NCI-H748 (cell line): ENCODE results near the gene RPL34.
"Not testable (repeated sequence)": the region's sequence is repeated elsewhere in the genome, so short reads cannot be mapped to it uniquely, and the experiment has no call there.

Experiments
- DNase-seq: peaks from one replicate; lab custom pipeline; 2025; ENCODE audit not compliant: unreplicated experiment; lab: John Stamatoyannopoulos, UW

Gene RPL34

DNA sequence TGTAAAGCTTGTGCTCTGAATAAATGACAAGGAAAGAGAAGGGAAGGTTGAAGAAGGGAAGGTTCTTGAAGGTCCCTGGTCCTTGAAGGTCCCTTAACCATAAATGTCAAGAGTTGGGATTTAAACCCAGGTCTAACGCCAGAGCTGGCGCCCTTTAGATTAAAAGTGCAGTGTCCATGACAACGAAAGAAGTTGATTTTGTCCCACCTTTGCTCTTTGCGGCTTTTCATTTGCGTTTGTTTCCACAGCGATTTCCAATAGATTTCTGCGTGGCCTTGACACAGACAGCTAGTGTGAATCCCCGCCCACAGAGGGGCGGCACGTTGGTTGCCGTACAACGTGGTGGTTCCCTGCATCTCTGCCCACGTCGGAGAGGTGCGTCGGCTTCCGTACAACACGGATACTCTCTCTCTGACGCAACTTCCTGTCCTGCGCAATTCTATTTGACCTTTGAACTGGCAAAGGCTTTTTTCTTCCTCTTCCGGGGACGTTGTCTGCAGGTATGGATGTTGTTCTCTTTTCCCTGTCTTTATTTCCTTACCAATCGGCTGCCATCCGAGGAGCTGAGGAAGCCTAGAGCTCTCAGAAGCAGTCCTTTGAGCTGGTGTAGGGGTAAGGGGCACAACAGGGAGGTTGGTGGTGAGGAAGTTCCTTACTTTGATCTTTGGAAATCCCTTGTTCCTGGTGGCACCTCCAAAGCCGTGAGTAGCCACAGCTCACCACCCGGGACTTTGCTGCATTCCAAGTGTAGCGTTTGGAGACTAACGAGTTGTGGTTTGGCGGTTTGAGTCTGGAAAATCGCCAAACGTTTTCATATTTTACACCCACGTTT, at the start of gene RPL34:
Gene RPL34, plus strand, starts transcription at position 476 of the 832 bp plus-strand sequence. CDS start 1,384 bp downstream, outside the sequence.
- DNase-seq: peak; percentile 96

DNA sequence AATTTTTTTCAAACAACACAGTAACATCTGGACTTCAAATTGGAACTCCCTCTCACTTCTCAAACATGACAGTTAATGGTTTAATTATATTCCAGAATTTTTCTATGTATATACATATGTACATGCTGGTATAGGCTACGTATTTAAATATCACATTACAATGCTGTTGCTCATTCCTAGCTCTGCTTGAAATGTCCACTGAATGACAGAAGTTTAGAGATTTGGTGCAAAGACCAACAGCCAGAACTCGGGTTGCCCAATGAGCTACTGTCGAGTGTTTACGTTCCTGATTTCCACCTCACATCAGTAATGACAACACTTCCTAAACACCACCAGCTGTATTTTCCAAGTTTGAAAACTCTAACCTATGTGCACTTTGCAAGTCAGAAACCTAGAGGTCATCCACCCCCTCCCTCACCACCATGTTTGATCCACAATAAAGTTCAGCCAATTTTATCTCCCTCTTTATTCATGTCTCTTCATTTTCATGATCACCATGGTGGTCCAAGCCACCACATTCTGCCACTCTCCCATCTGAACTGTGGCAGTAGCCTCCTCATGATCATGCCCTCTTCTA, 49.3 kb upstream of the RPL34 start:
- DNase-seq: no peak

DNA sequence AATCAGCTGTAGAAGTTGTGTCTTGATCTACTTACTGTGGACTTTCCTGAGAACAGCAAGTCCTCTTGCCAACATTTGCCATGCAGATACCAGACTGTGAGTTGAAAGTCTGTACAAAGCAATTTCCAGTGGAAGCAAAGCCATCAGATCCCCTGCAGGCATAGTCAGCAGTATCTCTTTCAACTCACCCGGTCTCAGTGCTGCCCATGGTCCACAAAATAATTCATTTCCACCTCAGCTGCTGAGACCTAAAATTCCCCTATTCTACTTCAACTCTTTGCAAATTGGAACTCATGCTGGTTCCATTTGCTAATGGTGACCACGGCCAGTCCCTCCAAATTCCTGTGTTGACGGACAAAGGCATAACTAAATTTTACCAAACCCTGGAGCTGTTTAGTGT, 46.0 kb upstream of the RPL34 start:
- no peak for DNase-seq

DNA sequence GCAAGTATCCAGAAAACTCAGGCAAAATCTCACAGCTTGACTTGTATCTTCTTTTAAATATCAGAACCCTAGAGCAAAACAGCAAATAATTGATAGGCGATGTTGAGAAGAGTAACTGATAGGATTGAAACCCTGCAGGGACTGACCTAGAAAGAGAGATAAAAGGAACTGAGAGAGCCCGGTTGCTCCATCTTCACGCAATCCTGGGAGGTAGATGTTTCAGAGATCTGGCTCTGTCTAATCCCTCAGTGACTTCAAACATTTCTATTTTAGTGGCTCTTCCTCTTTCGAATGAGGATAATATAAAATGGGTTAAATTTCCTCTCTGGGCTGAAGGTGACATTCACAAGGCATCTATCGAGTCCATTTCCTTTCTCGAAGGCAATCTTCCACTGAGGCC, 39.3 kb upstream of the RPL34 start:
- DNase-seq: no peak

DNA sequence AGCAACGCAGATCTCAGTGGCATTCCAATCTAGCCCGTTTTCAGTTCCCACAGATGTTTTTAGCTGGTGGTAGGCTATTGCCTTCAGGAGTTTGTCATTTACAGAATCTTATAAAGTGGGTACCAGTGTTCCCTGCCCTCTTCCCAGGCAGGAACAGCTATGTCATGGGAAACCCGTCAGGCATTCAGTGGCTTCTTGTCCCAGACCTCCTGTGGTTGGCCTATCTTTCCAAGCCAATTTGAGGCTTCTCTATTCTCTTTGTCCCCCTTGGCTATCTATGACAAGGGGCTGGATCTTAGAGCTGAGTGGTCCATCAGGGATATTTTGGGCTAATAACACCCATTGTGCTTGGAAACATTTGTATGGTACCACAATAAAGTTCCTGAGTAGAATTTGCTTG, 33.6 kb upstream of the RPL34 start:
- DNase-seq: no peak

DNA sequence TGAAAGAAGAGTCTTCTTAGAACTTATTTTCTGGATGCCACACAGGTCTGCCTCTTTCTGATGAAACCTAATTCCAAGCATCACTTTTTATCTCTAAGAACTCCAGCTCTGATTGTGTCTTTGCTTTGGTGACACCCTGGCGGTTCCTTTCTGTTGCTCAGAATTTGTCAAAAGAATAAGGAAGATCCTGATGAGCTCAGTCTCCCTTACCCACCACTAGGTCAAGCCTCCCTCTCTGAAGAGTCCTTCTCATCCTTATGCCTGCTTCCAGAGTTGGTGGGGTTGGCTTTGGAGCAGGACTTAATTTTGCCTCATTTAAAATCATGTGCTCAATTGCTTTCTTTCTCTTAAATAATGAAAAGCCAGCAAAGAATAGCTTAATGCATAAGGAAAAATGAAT, 31.5 kb upstream of the RPL34 start:
- DNase-seq: no peak

DNA sequence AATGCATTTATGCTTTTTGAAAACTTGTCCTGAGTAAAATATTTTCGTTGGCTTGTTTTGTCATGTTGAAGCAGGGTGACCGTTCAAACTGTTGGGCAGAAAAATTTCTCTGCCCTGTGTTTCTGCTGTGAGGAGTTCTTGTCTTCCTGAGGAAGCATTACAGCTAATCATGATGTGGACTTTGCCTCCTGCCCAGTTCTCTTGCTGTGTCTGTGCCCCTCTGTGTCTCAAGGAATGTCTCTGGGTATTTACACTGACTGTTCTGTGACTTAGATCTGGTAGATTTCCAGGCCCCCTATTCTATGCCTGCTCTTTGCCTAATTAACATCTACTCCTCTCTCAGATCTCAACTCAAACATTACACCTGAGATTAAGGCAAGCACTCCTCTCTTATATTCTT, 30.4 kb upstream of the RPL34 start:
- DNase-seq: no peak

DNA sequence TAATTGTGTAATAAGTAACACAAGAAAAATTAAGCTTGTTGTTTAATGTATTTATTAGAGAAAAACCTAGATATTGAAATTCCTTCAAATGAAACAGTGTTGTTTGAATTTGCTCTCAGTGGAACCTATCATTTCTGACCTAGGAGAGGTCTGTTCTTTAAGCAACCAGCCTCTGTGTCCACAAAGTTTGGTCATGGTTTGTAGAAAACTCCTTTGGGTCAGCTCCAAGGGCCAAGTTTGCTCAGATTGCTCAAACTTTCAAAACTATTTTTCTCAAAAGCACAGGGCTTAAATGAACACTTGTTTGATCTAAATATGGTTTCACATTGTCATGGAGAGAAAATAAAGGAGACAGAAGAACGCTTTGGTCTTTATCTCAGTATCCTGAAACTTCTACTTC, 29.6 kb upstream of the RPL34 start:
- DNase-seq: no peak

DNA sequence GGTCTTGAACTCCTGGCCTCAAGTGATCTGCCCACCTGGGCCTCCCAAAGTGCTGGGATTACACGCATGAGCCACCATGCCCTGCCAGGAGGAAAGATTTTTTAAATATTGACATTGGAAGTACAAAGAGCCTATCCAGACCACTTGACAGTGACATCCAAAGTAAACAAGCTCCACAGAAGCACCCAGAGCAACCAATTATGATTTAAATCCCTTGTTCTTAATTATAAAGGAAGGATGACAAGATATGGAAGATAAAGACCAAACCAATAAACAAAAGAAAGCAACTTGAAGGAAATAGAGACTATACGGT, 27.7 kb upstream of the RPL34 start:
- DNase-seq: peak; percentile 55

DNA sequence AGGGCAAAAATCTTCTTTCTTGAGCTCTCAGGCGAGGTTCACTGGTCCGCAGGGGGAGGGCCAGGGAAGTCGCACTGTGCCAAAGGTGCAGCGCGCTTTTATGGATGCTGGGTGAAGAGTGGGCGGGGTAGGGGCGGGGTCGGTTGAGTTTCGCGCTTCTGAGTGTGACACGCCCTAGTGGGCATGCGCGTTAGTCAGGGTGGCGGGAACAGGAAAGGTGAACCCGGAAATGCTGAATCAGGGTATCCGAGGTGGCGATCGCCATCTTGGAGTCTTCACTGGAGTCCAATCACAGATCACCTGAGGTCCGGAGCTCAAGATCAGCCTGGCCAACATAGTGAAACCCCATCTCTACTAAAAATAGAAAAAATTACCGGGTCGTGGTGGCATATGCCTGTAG, 26.1 kb upstream of the RPL34 start:
- not testable (repeated sequence) for DNase-seq

DNA sequence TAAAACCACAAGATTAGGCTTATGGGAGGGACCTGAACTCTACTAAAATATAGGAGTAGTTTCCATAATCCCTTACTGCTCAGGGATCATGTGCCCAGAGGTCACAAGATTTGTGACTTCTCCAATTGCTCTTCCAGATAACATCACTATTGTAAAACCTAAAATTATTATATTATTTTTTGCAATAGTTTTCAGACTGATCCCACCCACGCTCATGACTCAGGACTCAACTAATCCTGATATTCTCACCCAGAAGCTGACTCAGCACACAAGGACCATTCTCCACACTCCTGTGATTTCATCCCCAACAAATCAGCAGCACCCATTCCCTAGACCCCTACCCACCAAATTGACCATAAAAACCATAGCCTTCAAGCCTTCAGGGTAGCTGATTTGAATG, 24.0 kb upstream of the RPL34 start:
- no peak for DNase-seq

DNA sequence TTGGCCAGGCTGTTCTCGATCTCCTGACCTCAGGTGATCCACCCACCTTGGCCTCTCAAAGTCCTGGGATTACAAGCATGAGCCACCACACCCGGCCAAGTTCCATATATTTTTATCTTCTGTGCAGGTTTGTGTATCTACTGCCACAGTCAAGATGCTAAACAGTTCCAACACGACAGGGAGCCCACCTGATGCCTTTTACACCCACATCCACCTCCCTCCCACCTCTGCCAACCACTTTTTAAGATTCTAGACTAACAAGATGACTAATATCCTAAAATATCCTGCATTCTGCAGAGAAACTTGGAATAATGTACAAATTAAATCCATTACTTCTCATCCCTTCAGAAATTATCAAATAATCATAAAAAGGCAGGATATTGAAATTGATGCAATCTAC, 19.3 kb upstream of the RPL34 start:
- DNase-seq: no peak

DNA sequence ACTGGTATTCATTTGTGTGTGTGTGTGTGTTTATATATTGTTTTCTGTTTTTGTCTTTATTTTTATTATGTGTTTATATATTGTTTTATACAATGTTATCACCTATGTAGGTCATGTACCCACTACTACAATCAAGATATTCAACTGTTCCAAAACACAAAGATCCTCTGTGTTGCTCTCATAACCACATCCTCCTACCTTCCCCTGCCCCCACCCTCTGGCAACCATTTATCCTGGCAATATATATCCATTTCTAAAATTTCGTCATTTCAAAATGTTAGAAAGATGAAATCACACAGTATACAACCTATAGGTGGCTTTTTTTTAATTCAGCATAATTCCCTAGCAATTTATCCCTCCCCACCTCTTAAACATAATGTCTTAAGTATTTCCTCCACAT, 18.8 kb upstream of the RPL34 start:
- no peak for DNase-seq

DNA sequence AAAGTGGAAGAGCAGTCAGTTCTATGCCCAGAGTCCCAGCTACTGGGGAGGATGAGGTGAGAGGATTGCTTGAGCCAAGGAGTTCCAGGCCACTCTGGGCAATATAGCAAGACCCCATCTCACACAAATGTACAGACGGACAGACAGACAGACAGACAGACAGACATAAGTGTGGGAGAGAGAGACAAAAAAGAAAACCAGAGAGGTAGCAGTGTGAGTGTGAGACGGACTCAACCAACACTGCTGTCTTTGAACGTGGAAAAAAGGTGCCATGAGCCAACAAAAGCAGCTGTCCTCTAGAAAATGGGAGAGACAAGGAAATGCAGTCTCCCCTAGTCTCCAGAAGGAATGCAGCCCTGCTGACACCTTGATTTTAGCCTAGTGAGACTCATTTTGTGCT, 18.2 kb upstream of the RPL34 start:
- no peak for DNase-seq

DNA sequence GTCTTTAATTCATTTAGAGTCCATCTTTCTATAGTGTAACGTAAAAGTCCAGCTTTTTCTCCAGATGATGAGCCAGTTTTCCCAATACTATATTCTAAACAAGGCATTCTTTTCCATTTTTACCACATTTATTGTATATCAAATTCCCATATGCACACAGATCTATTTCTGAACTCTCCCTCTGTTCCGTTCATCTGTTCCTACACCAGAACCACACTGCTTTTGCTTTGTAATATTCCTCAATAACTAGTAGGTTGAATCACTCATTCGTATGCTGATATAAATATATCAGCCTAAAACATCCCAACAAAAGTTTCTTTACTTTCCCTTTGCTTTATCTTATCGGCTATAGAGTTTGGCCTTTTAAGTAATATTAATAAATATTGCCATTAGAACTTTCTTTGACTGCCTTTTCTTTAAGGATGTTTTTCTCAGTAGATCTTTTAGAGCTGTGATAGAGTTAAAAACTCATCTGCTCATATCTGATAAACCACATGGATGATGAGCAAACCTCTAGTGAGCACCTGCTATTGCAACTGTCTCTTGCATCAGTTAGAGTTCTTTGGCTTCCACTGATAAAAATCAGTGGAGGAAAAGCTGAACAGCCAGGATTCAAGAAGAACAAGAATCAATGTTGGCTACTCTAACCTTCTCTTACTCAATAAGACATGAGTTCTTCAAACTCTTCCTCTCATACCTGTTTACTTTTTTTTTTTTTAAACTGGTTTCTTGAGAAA, 13.1 kb upstream of the RPL34 start:
- DNase-seq: no peak

DNA sequence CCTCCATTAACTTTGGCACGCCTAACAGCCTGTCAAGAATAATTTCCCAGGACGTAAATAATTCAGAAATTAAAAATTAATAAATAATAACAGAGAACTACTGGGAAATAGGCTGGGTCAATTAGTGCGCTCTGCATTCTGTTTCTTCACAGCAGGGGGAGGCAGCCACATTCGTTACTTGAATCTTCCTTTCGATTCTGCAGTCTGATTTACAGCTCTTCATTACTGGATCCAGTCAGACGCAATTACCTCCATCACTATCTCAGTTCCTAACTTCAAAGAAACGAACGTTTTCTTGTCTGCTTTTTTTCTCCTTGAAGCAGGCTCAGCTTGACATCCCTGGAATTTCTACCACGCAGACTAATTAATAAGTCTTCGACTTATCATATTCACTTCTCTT, 9.0 kb upstream of the RPL34 start:
- DNase-seq: peak; percentile 4

DNA sequence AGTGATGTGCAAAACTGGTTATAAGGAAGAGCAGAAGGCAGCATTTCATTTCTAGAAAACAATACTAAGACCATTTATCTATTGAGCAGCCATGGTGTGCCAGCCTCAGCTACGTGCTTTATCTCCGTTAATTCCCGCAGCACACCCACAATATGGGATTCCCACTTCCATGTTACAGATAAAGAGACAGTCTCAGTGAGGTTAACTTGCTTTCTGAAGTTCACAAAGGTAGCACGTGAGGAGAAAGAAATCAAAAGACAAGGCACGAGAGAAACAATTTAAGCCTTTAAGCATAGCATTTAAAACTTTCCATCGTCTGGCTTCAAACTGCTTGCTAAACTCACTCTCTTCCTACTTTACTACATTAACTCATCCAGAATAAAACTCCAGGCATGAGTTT, 8.0 kb upstream of the RPL34 start:
- DNase-seq: no peak

DNA sequence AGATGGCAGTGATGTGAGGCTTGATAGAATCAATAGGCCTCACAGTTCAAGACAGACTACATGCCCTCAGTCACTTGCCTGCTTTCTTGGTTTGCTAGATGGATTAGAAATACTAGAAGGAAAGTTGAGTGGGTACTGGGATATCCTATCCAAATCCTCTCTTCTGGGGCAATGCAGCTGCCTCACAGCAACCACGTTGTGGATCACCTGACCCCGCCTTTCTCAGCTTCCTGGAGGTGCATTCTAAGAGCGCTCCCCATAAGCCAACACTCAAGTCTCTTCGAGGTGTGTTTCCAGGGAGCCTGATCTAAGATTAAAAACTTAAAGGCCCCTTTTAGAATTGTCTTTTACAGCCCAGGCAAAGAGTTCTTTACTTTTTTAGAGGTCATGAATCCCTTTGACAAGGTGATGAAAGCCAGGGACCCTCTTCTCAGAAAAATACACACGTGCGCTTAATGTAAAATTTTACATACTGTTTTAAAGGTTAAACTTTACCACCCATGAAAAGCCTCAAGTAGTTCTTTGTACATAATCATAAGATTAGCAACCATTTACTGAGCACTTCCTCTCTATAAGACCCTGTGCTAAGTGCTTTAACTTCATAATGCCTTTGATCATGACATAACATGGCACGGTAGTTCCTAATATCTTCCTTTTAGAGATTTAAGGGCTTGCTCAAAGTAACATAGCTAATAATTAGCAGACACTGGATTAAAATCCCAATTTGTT, 840 bp upstream of the RPL34 start:
- no peak for DNase-seq

DNA sequence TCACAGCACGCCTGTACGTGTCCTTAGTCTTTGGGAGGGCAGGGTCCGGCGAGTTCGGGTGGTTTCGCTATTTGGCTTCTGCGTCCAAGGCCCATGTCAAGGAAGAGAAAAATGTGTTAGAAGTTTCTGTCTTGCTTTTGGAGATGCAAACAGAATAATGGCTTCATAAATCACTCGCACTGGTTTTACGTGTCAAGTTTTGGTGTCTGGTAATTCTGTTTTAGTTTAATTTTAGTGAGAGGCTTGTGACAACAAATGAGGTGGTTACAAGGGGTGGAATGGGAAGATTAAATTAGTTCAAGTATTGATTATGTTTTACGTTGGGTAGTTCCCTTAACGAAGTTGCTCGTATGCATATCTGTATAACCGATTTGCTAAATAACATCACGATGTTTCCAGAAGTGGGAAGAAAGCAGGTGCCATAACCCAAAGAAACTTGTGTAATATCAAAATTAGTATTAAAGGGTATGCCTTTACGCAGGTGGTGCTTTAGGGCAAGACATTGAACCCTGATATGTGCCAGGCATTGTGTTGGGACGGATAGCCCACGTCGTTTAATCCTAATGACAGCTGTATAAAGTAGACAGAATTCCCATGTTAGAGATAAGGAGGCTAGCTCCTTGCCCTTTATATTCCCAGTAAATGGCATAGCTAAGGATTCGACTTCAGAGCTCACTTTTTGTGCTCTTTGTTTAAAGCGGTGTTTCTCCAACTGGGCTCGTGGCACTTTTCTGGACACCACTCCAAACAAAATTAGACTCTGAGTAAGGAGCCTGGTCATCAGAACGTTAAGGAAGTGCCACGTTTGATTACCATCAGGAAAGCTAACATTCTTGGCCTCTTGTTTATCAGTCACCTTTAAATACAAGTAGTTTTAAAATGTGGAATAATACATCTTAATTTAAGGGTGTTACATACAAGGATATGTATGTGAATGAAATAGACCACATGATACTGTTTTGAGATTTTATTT, 843 bp downstream of the RPL34 start:
- no peak for DNase-seq

DNA sequence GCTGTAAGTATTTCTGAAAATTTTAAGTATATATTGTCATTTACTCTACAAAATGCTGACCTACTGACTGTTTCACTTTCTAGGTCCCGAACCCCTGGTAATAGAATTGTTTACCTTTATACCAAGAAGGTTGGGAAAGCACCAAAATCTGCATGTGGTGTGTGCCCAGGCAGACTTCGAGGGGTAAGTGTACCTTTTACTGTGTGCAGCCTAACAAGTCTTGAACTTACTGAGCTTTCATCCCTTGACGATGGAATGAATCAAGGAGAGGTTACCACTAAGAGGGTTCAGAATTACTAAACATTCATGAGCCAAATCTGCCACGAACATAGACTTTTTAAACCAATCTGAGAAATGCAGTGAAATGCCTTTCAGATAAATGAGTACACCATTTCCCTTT, 1.6 kb downstream of the RPL34 start:
- no peak for DNase-seq

DNA sequence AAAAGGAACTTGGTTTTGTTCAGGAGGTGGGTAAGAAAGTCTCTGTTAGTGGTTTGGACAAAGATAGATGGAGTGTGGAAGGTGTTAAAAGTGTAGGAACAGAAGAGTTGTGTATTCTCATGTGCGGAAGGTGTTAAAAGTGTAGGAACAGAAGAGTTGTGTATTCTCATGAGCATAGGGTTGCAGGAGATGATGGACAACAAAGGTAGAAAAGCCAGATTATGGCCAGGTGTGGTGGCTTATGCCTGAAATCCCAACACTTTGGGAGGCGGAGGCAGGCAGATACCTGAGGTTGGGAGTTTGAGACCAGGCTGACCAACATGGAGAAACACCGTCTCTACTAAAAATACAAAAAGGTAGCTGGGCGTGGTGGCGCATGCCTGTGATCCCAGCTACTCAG, 2.5 kb downstream of the RPL34 start:
- DNase-seq: no peak
